Upper lobe of right lung (tissue), 1 donor: ENCODE data around the gene NAA35. TPM values are rescaled to one million over a fixed set of nuclear protein-coding genes. Genes with fewer than 3 reads are reported as not detected.

Source experiments
- ATAC-seq: fragments of 200-7000 bp; cut with Tn5 transposase; one replicate; pipeline ENCODE4 v1.9.1; 2020; ENCODE audit warnings: mild to moderate bottlenecking, moderate library complexity
- DNase-seq: peaks from one replicate; pipeline ENCODE4 v3.0.0-alpha.2; 2020
- H3K27ac ChIP-seq: fragments of 200-600 bp; one replicate; pipeline ENCODE4 v1.8.0; 2022
- H3K27me3 ChIP-seq: fragments of 200-600 bp; one replicate; pipeline ENCODE4 v1.8.0; 2022; ENCODE audit warnings: mild to moderate bottlenecking
- H3K36me3 ChIP-seq: fragments of 200-600 bp; one replicate; pipeline ENCODE4 v1.8.0; 2022
- H3K4me1 ChIP-seq: fragments of 200-600 bp; one replicate; pipeline ENCODE4 v1.8.0; 2022
- H3K4me3 ChIP-seq: fragments of 200-600 bp; one replicate; pipeline ENCODE4 v1.8.0; 2022; ENCODE audit warnings: mild to moderate bottlenecking
- H3K9me3 ChIP-seq: fragments of 200-600 bp; one replicate; pipeline ENCODE4 v1.8.0; 2022
- CTCF ChIP-seq: fragments of 200-600 bp; IDR thresholded peaks from one replicate; pipeline ENCODE4 v1.8.0; 2022; ENCODE audit warnings: antibody characterized with exemption
- intact Hi-C: fragments of 100-400 bp; cut with DNase I; formaldehyde crosslinking; loops from one replicate; pipeline ENCODE4 v1.11.0; 2022
- total RNA-seq: library from RNA; stranded (reverse); fragmentation: NEBNext Ultra II Directional; extraction: Animal tissue kit (Norgen Biotek cat#: 25700); gene quantifications from one replicate; pipeline ENCODE4 v1.2.1, GENCODE V29; 2021
- donor health status: DM: no; HTN: yes; CAD: no; lungs with severe emphysema.

NAA35 gene
- total RNA-seq, 1 donor from 2014 or later = 20.3 TPM

GRCh38 chr9:86009133-86009532 is 68.2 kb downstream of the NAA35 start:
- Histone ChIP-seq H3K4me1 (no peaks in the 10 kb centered on the region), H3K4me3 (no peak overlapping the region), H3K27me3 (no peaks in the 10 kb centered on the region), H3K9me3 (no peaks in the 10 kb centered on the region), H3K27ac (no peak overlapping the region), H3K36me3 (peaks cover 88% of the 10 kb centered on the region)
- ATAC-seq (no peak), DNase-seq (no peak)
- intact Hi-C loops = no loop called here
- no peak for TF ChIP-seq CTCF

- intact Hi-C loops = no loop called here
- no peak for ATAC-seq
- no peak for TF ChIP-seq CTCF
- H3K27me3 ChIP-seq = no peaks in the 10 kb centered on the region
- no peak for DNase-seq
- no peak overlapping the region for H3K27ac ChIP-seq
- H3K9me3 ChIP-seq = no peaks in the 10 kb centered on the region
- H3K4me3 ChIP-seq = no peak overlapping the region
- no peaks in the 10 kb centered on the region for H3K4me1 ChIP-seq
- H3K36me3 ChIP-seq = peaks cover 91% of the 10 kb centered on the region
Measured at GRCh38 chr9:86020731-86021130, 79.8 kb downstream of the NAA35 start.

GRCh38 chr9:86021166-86021565 is 80.2 kb downstream of the NAA35 start:
- intact Hi-C loops = no loop called here
- peaks cover 93% of the 10 kb centered on the region for H3K36me3 ChIP-seq

GRCh38 chr9:86022687-86023266 is 81.8 kb downstream of the NAA35 start:
- H3K4me1 ChIP-seq = no peaks in the 10 kb centered on the region
- no peaks in the 10 kb centered on the region for H3K27me3 ChIP-seq
- H3K36me3 ChIP-seq = peaks cover 94% of the 10 kb centered on the region
- no peak overlapping the region for H3K27ac ChIP-seq
- TF ChIP-seq CTCF = no peak
- no peak overlapping the region for H3K4me3 ChIP-seq
- no peaks in the 10 kb centered on the region for H3K9me3 ChIP-seq
- ATAC-seq (no peak), DNase-seq (no peak)
- intact Hi-C loops = no loop called here

More at GRCh38 chr9:86021166-86021565, 80.2 kb downstream of the NAA35 start:
- Histone ChIP-seq H3K4me3 (no peak overlapping the region), H3K27me3 (no peaks in the 10 kb centered on the region), H3K27ac (no peak overlapping the region), H3K4me1 (no peaks in the 10 kb centered on the region), H3K9me3 (no peaks in the 10 kb centered on the region)
- TF ChIP-seq CTCF = no peak
- ATAC-seq (no peak), DNase-seq (no peak)

GRCh38 chr9:86027767-86028166 is 86.8 kb downstream of the NAA35 start:
- no peak for ATAC-seq
- Histone ChIP-seq H3K9me3 (no peaks in the 10 kb centered on the region), H3K36me3 (peaks cover 55% of the 10 kb centered on the region), H3K27me3 (no peaks in the 10 kb centered on the region), H3K27ac (no peak overlapping the region), H3K4me1 (no peaks in the 10 kb centered on the region), H3K4me3 (no peak overlapping the region)
- TF ChIP-seq CTCF = no peak
- no peak for DNase-seq
- intact Hi-C loops = no loop called here
